T-cell (primary cell): Measurements from ENCODE around the gene BAAT. TPM values are rescaled to one million over a fixed set of nuclear protein-coding genes. Genes with fewer than 3 reads are reported as not detected.

Experiments used
- ATAC-seq, 4 experiments: fragments of 200-7000 bp in 3 of 4; fragments of 150-1000 bp in 1 of 4; cut with Tn5 transposase; replicated peaks in 1 of 4; 1 replicate in 3 of 4; 2 replicates in 1 of 4; pipeline ENCODE4 v1.10.0; 2021; ENCODE audit warnings: moderate library complexity in 3 of 4, mild to moderate bottlenecking in 2 of 4, moderate number of reproducible peaks in 1 of 4
- CTCF ChIA-PET, 2 donors: fragments of 300-600 bp; sonication (Branson Sonifier 250); formaldehyde crosslinking; loops; one replicate each; lab custom pipeline; 2022; ENCODE audit warnings: antibody characterized with exemption in 2 of 2; lab: Charles Lee
- POLR2A ChIA-PET, 2 donors: fragments of 300-600 bp; sonication (Branson Sonifier 250); formaldehyde crosslinking; loops; one replicate each; lab custom pipeline; 2022; ENCODE audit warnings: antibody characterized with exemption in 2 of 2; lab: Charles Lee
- DNase-seq, 35 experiments: peaks; one replicate each; pipeline versions ENCODE4 v3.0.0 to v3.0.0-alpha.2; 2013 to 2023
- H3K27ac ChIP-seq: one replicate; pipeline ENCODE4 v1.5.1; 2013; ENCODE audit warnings: low read length
- H3K27me3 ChIP-seq, 2 experiments: replicated peaks in 1 of 2; 1 replicate in 1 of 2; 2 replicates in 1 of 2; pipeline versions ENCODE4 v1.6.1 to v1.7.0; 2013; ENCODE audit warnings: low read length in 1 of 2, mixed read lengths in 1 of 2; ENCODE audit not compliant: control insufficient read depth in 2 of 2, insufficient read depth in 2 of 2; ENCODE audit errors: extremely low read depth in 1 of 2
- H3K36me3 ChIP-seq, 2 donors: 1 replicate in 1 of 2; 2 replicates in 1 of 2; pipeline versions ENCODE4 v1.6.1 to v1.7.0; 2013; ENCODE audit warnings: low read length in 1 of 2; ENCODE audit not compliant: control insufficient read depth in 2 of 2, insufficient read depth in 1 of 2; ENCODE audit errors: extremely low read depth in 1 of 2
- H3K4me1 ChIP-seq, 2 experiments: 1 replicate in 1 of 2; 2 replicates in 1 of 2; pipeline versions ENCODE4 v1.6.1 to v1.7.0; 2013; ENCODE audit warnings: low read length in 2 of 2, mixed read lengths in 1 of 2; ENCODE audit not compliant: insufficient read depth in 2 of 2, control insufficient read depth in 1 of 2; ENCODE audit errors: extremely low read depth in 1 of 2
- H3K4me3 ChIP-seq, 2 donors: 1 replicate in 1 of 2; 2 replicates in 1 of 2; pipeline versions ENCODE4 v1.5.1 to v1.7.0; 2013; ENCODE audit warnings: mild to moderate bottlenecking in 2 of 2, low read length in 1 of 2, moderate library complexity in 1 of 2; ENCODE audit not compliant: control insufficient read depth in 1 of 2; ENCODE audit errors: extremely low read depth in 1 of 2
- H3K9me3 ChIP-seq: 2 replicates; pipeline ENCODE4 v1.7.0; 2013
- H3K27ac Mint-ChIP-seq, 2 donors: one replicate each; pipeline ENCODE4 v1.8.0; 2020 to 2021; ENCODE audit warnings: mild to moderate bottlenecking in 2 of 2, mixed read lengths in 2 of 2
- H3K27me3 Mint-ChIP-seq, 2 donors: one replicate each; pipeline ENCODE4 v1.8.0; 2021 to 2022; ENCODE audit warnings: mixed read lengths in 2 of 2
- H3K36me3 Mint-ChIP-seq: one replicate; pipeline ENCODE4 v1.8.0; 2021; ENCODE audit warnings: mixed read lengths
- H3K4me1 Mint-ChIP-seq, 3 donors: one replicate each; pipeline ENCODE4 v1.8.0; 2020 to 2022; ENCODE audit warnings: mixed read lengths in 3 of 3, mild to moderate bottlenecking in 1 of 3
- H3K4me3 Mint-ChIP-seq, 3 donors: one replicate each; pipeline ENCODE4 v1.8.0; 2020 to 2022; ENCODE audit warnings: mild to moderate bottlenecking in 3 of 3, mixed read lengths in 3 of 3, moderate library complexity in 3 of 3
- H3K9me3 Mint-ChIP-seq, 3 donors: one replicate each; pipeline ENCODE4 v1.8.0; 2020 to 2022; ENCODE audit warnings: mixed read lengths in 3 of 3
- whole genome bisulfite sequencing: methylation state at CpG from one replicate; pipeline ENCODE4 v1.1.5; 2013; ENCODE audit warnings: missing lambda C conversion rate; ENCODE audit not compliant: insufficient coverage; 5-methylcytosine and 5-hydroxymethylcytosine counted together
- total RNA-seq, 35 experiments: library from RNA in 6 of 35; stranded (reverse) in 6 of 35; fragments of 120-200 nt in 1 of 35; gene quantifications; one replicate each; pipeline versions ENCODE4 v1.2.1 to v1.2.4 and lab custom pipeline; 2013 to 2026

The BAAT gene
- total RNA-seq, 5 donors from 2014 or later (not counting 1 experiment from before 2014, with no cell fraction given) = 0.13 to 0.36 (median 0.35) TPM; not detected in 2

DNA sequence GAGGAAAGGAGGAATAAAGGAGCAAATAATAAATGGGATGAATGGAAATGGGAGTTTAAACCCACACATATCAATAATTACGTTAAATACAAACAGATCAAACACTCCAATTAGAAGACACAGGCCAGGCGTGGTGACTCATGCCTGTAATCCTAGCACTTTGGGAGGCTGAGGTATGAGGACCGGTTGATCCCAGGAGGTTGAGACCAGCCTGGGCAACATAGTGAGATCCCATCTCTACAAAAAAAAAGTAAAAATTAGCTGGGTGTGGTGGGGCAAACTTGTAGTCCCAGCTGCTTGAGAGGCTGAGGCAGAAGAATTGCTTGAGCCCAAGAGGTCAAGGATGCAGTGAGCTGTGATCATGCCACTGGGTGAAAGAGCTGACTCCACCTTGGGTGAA, 3.7 kb downstream of the BAAT start:
- peaks cover 4% of the 10 kb centered on the region for H3K9me3 ChIP-seq
- Mint-ChIP-seq H3K36me3 (peaks cover 14% of the 10 kb centered on the region), H3K9me3 (peaks cover 6 to 20% (median 12%) of the 10 kb centered on the region in 3 donors), H3K27me3 (peaks cover 6 to 18% of the 10 kb centered on the region in 2 donors), H3K4me1 (no peaks in the 10 kb centered on the region), H3K4me3 (no peak overlapping the region), H3K27ac (no peak overlapping the region)
- DNase-seq (no peak), ATAC-seq (no peak)
- ChIA-PET POLR2A (interaction anchor here in 1 of 2 donors (0.5 kb wide), 1 partner anchor 207 kb away, joined by 4 read pairs; no protein-coding TSS in a partner anchor), CTCF (no interaction called here)
- H3K36me3 ChIP-seq = no peaks in the 10 kb centered on the region
- no peak overlapping the region for H3K4me3 ChIP-seq
- no CpG with 5 or more reads among the region's 3 CpGs for WGBS
- no peak overlapping the region for H3K27ac ChIP-seq
- H3K27me3 ChIP-seq = peaks cover 0 to 4% of the 10 kb centered on the region in 2 experiments
- H3K4me1 ChIP-seq = no peaks in the 10 kb centered on the region

DNA sequence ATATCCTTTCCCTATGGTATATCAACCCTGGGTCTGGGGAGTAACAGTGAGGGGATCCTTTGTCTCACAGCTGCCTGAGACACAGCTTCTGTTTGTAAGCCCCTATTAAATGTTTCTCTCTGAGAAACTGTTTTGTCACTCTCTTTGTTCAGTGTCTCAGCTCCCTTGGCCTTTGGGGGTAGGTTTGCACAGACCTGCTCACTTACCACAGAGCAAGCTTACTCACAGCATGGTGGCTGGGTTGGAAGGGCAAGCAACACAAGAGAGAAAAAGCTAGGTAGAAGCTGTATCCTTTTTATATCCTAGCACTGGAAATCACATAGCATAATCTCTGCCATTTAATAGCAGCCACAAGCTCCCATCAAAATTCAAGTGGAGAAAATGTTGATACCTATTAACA, 4.5 kb downstream of the BAAT start:
- Mint-ChIP-seq H3K36me3 (peaks cover 10% of the 10 kb centered on the region), H3K4me1 (no peaks in the 10 kb centered on the region), H3K27me3 (peaks cover 10 to 21% of the 10 kb centered on the region in 2 donors), H3K4me3 (no peak overlapping the region), H3K27ac (no peak overlapping the region), H3K9me3 (peaks cover 6 to 16% (median 9%) of the 10 kb centered on the region in 3 donors)
- no peak overlapping the region for H3K4me3 ChIP-seq
- POLR2A ChIA-PET = no interaction called here
- no peak for ATAC-seq
- no peak for DNase-seq
- no peaks in the 10 kb centered on the region for H3K4me1 ChIP-seq
- H3K36me3 ChIP-seq = no peaks in the 10 kb centered on the region
- peaks cover 0 to 4% of the 10 kb centered on the region in 2 experiments for H3K27me3 ChIP-seq
- CTCF ChIA-PET = no interaction called here
- H3K9me3 ChIP-seq = peaks cover 4% of the 10 kb centered on the region
- no peak overlapping the region for H3K27ac ChIP-seq

DNA sequence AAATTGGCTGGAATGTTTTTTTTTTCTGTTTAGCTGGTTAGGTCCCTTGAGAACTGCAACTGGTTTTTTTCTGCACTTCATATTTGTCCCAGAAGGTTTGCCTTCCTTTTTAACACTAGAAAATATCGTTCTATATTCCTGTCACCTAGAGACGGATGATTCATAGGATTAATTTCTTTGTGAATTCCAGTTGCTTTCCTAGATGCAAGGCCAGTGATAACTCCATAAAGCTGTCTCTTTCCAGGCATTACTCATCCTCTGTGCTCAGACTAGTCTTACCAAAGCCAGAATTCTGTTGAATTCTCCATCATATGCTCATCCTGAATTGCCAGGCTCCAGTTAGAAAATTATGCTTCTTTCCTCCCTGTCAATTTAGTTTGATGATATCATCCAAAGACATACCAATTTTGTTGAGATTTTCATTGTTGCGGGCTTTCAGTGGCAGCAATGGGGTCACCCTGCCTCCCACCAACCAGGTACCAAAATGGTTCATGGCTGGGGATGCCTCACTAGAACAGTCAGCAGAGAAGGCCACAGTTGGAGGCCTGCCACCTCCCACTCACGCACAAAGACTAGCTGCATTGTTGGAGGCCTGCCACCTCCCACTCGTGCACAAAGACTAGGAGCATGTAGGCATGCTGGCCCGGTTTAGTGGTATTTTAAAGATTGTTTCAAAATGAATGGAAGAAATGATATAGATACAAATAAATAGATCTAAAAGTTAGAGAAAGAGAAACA, 8.5 kb downstream of the BAAT start:
- peaks cover 3 to 4% of the 10 kb centered on the region in 2 experiments for H3K27me3 ChIP-seq
- CTCF ChIA-PET = no interaction called here
- POLR2A ChIA-PET = interaction anchor here in 1 of 2 donors (0.7 kb wide), 1 partner anchor 31 kb away, joined by 3 read pairs; no protein-coding TSS in a partner anchor
- DNase-seq (no peak), ATAC-seq (no peak)
- H3K27ac ChIP-seq = no peak overlapping the region
- H3K4me3 ChIP-seq = no peak overlapping the region
- H3K4me3 Mint-ChIP-seq = no peak overlapping the region
- no peaks in the 10 kb centered on the region for H3K4me1 ChIP-seq
- H3K4me1 Mint-ChIP-seq = no peaks in the 10 kb centered on the region
- no peak overlapping the region for H3K27ac Mint-ChIP-seq
- H3K36me3 Mint-ChIP-seq = peaks cover 5% of the 10 kb centered on the region
- H3K36me3 ChIP-seq = no peaks in the 10 kb centered on the region
- H3K27me3 Mint-ChIP-seq = peaks cover 17 to 26% of the 10 kb centered on the region in 2 donors
- H3K9me3 Mint-ChIP-seq = peaks cover 0 to 7% (median 5%) of the 10 kb centered on the region in 3 donors
- WGBS = 100% methylated on average over 3 of the region's 6 CpGs
- no peaks in the 10 kb centered on the region for H3K9me3 ChIP-seq

DNA sequence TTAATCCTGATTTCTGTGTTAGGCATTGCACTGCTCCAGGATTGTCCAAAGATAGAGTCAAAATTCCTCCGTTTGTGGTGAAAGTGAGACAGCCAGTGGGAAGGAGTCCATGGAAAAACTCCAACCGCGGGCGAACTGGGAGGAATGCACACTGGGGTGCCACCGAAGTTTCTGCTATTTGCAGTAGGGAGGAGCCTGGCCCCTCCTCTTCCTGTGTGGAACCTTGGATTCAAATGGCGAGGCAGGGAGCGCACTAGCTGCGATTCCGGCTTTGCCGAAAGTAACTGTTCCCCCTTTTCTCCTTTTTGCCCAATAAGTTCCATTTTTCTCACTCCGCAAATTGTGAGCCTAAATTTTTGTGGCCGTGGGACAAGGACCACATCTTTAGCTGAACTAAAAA, 9.3 kb downstream of the BAAT start:
- ChIA-PET POLR2A (interaction anchor here in 1 of 2 donors (0.7 kb wide), 1 partner anchor 32 kb away, joined by 3 read pairs; no protein-coding TSS in a partner anchor), CTCF (no interaction called here)
- whole genome bisulfite sequencing = 98% methylated on average over 11 of the region's 12 CpGs
- H3K9me3 Mint-ChIP-seq = peaks cover 0 to 7% (median 5%) of the 10 kb centered on the region in 3 donors
- H3K4me3 Mint-ChIP-seq = no peak overlapping the region
- Histone ChIP-seq H3K36me3 (no peaks in the 10 kb centered on the region), H3K9me3 (no peaks in the 10 kb centered on the region), H3K4me3 (no peak overlapping the region), H3K27me3 (peaks cover 3 to 4% of the 10 kb centered on the region in 2 experiments), H3K27ac (no peak overlapping the region), H3K4me1 (no peaks in the 10 kb centered on the region)
- no peak overlapping the region for H3K27ac Mint-ChIP-seq
- DNase-seq = no peak
- ATAC-seq = no peak
- peaks cover 5% of the 10 kb centered on the region for H3K36me3 Mint-ChIP-seq
- H3K27me3 Mint-ChIP-seq = peaks cover 19 to 30% of the 10 kb centered on the region in 2 donors
- no peaks in the 10 kb centered on the region for H3K4me1 Mint-ChIP-seq

DNA sequence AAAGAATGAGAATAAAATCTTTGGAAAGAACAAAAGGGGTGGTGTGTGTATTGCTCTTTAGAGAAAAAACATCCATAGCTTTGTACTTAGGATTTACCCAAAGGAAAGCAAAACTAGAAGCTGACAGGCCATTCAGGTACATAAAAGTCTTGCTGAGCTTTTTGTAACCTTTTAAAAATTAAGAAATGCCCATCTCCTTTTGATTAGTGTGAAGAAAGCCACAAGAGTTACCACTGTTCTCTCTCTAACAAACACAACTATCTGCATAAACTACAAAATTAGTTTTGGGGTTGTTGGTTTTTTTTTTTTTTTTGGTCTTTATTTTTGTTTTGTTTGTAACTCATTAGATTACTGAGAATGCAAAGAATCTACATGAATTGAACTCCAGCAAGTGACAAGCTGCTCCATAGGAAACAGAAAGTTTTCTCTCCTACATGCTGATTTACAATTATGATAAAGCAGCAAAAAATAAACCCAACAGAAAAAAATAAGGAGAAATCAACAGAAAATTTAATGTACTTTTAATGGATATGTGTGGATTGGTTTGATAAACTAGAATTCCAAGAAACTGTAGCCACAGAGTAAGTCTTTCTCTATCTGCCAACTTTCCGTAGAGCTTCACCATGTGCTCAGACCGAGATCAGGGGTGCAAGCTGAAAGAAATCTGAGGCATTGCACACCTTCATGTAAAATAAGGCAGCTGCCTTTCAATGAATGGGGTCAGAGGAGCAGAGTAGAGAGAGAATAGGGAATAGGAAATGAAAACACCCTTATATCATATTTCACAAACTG, 12.3 kb downstream of the BAAT start:
- peaks cover 0 to 2% (median 0%) of the 10 kb centered on the region in 3 donors for H3K9me3 Mint-ChIP-seq
- H3K27me3 ChIP-seq = peaks cover 3 to 4% of the 10 kb centered on the region in 2 experiments
- ATAC-seq (no peak), DNase-seq (no peak)
- H3K27me3 Mint-ChIP-seq = peaks cover 19 to 22% of the 10 kb centered on the region in 2 donors
- no peaks in the 10 kb centered on the region for H3K36me3 ChIP-seq
- H3K36me3 Mint-ChIP-seq = peaks cover 5% of the 10 kb centered on the region
- H3K4me1 Mint-ChIP-seq = no peaks in the 10 kb centered on the region
- ChIA-PET POLR2A (interaction anchor here in 1 of 2 donors (0.7 kb wide), 2 partner anchors 150 to 204 kb away, joined by 4 to 7 read pairs; no protein-coding TSS in a partner anchor), CTCF (interaction anchor here in 1 of 2 donors (0.7 kb wide), 1 partner anchor 14 kb away, joined by 3 read pairs; no protein-coding TSS in a partner anchor)
- WGBS = no CpG with 5 or more reads among the region's 2 CpGs
- no peak overlapping the region for H3K27ac ChIP-seq
- no peak overlapping the region for H3K4me3 Mint-ChIP-seq
- H3K4me1 ChIP-seq = no peaks in the 10 kb centered on the region
- no peak overlapping the region for H3K27ac Mint-ChIP-seq
- no peaks in the 10 kb centered on the region for H3K9me3 ChIP-seq
- no peak overlapping the region for H3K4me3 ChIP-seq

DNA sequence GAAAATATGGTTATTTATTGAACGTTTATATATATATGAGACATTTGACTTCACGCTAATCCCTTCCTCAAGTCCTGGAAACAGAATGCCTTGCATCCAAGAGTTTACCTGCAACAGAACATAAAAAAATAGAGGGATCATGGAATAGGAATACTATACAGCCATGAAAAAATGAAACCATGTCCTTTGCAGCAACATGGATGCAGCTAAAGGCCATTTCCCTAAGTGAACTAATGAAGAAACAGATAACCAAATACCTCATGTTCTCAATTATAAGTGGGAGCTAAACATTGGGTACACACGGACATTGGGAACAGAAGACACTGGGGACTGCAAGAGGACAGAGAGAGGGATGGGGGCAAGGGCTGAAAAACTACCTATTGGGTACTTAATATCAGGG, 13.0 kb downstream of the BAAT start:
- H3K27me3 ChIP-seq = peaks cover 3 to 6% of the 10 kb centered on the region in 2 experiments
- DNase-seq (no peak), ATAC-seq (no peak)
- H3K27ac Mint-ChIP-seq = no peak overlapping the region
- no peaks in the 10 kb centered on the region for H3K9me3 Mint-ChIP-seq
- H3K36me3 Mint-ChIP-seq = peaks cover 5% of the 10 kb centered on the region
- H3K4me3 ChIP-seq = no peak overlapping the region
- CTCF ChIA-PET = no interaction called here
- WGBS = no CpG with 5 or more reads among the region's 3 CpGs
- H3K27ac ChIP-seq = no peak overlapping the region
- POLR2A ChIA-PET = no interaction called here
- H3K4me1 ChIP-seq = no peaks in the 10 kb centered on the region
- no peaks in the 10 kb centered on the region for H3K4me1 Mint-ChIP-seq
- H3K9me3 ChIP-seq = no peaks in the 10 kb centered on the region
- no peaks in the 10 kb centered on the region for H3K36me3 ChIP-seq
- H3K4me3 Mint-ChIP-seq = no peak overlapping the region
- peaks cover 19 to 21% of the 10 kb centered on the region in 2 donors for H3K27me3 Mint-ChIP-seq
